WERI-Rb-1 (cell line): ENCODE measurements around the gene ARHGAP25.

ENCODE experiments used
- DNase-seq: peaks from one replicate; pipeline ENCODE4 v3.0.0-alpha.2; 2020
- H3K27ac ChIP-seq: fragments of 250-450 bp; sonication (Bioruptor Pico); 2 replicates; pipeline ENCODE4 v1.5.1; 2020; ENCODE audit warnings: mild to moderate bottlenecking, moderate library complexity
- H3K27me3 ChIP-seq: fragments of 250-450 bp; sonication (Bioruptor Pico); 2 replicates; pipeline ENCODE4 v1.5.1; 2021; ENCODE audit warnings: mild to moderate bottlenecking, low read depth, moderate library complexity; ENCODE audit not compliant: insufficient read depth, severe bottlenecking
- H3K36me3 ChIP-seq: fragments of 250-450 bp; sonication (Bioruptor Pico); 2 replicates; pipeline ENCODE4 v1.5.1; 2020; ENCODE audit warnings: mild to moderate bottlenecking, moderate library complexity
- H3K4me3 ChIP-seq: 2 replicates; pipeline ENCODE4 v1.5.1; 2011; ENCODE audit warnings: low read depth, mild to moderate bottlenecking, control low read depth, low read length
- H3K9me3 ChIP-seq: fragments of 250-450 bp; sonication (Bioruptor Pico); 2 replicates; pipeline ENCODE4 v1.5.1; 2021; ENCODE audit warnings: mild to moderate bottlenecking, moderate library complexity; ENCODE audit not compliant: severe bottlenecking
- TF ChIP-seq, protein P1 (sequence below): IDR thresholded peaks from 2 replicates; pipeline ENCODE4 v1.5.1; 2011; ENCODE audit warnings: low read depth, mild to moderate bottlenecking, control low read depth, inconsistent platforms, low read length

ARHGAP25 gene

DNA sequence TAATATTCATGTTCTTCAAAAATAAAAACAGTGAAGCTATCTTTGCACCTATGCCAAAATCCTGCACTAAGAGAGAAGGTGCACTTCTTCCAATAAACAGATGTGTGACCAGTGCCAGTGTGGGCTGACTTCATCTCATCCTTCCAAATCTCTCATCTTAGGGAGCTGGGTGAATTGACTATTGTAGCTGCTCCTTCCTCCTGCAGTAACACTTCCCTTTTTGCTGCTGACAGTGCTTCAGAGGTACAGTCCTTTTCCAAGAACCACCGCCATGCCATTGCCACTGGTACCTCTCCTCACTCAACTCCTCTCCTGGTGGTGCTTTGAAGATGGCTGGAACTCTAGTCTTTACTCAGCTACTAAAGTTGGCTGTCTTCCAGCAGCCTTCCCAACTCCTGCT, 42.1 kb upstream of the ARHGAP25 start:
- no peaks in the 10 kb centered on the region for H3K27me3 ChIP-seq
- DNase-seq = no peak
- no peak overlapping the region for H3K4me3 ChIP-seq
- no peaks in the 10 kb centered on the region for H3K36me3 ChIP-seq
- TF ChIP-seq, protein P1, sequence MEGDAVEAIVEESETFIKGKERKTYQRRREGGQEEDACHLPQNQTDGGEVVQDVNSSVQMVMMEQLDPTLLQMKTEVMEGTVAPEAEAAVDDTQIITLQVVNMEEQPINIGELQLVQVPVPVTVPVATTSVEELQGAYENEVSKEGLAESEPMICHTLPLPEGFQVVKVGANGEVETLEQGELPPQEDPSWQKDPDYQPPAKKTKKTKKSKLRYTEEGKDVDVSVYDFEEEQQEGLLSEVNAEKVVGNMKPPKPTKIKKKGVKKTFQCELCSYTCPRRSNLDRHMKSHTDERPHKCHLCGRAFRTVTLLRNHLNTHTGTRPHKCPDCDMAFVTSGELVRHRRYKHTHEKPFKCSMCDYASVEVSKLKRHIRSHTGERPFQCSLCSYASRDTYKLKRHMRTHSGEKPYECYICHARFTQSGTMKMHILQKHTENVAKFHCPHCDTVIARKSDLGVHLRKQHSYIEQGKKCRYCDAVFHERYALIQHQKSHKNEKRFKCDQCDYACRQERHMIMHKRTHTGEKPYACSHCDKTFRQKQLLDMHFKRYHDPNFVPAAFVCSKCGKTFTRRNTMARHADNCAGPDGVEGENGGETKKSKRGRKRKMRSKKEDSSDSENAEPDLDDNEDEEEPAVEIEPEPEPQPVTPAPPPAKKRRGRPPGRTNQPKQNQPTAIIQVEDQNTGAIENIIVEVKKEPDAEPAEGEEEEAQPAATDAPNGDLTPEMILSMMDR = no peak
- H3K27ac ChIP-seq = no peak overlapping the region
- H3K9me3 ChIP-seq = no peaks in the 10 kb centered on the region

DNA sequence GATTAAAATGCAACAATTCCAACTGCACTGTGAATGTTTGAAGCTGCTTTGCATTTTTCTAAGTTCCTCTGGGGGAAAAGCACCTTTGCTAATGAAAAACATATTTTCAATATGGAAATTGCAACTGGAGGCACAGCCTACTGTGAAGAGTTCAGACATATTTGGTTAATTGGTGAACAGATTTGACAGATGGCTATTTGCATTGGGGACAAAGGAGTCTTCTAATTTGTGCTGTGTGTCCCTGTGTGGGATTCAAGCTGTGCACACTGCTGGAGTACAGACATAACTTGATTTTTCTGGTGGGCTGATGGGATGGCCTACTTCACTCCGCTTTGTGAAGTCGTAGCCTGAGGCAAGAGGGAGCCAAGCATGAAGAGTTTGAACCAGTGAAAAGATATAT, 40.7 kb upstream of the ARHGAP25 start:
- Histone ChIP-seq H3K4me3 (no peak overlapping the region), H3K27me3 (no peaks in the 10 kb centered on the region), H3K27ac (no peak overlapping the region), H3K9me3 (no peaks in the 10 kb centered on the region), H3K36me3 (no peaks in the 10 kb centered on the region)
- TF ChIP-seq, protein P1 = no peak
- DNase-seq = no peak

GRCh38 chr2:68695971-68696370, 38.6 kb upstream of the ARHGAP25 start:
- no peaks in the 10 kb centered on the region for H3K27me3 ChIP-seq
- peaks cover 2% of the 10 kb centered on the region for H3K9me3 ChIP-seq
- no peaks in the 10 kb centered on the region for H3K36me3 ChIP-seq
- TF ChIP-seq, protein P1 = no peak
- no peak for DNase-seq
- no peak overlapping the region for H3K27ac ChIP-seq
- H3K4me3 ChIP-seq = no peak overlapping the region

- no peak overlapping the region for H3K27ac ChIP-seq
- TF ChIP-seq, protein P1 = no peak
- DNase-seq = no peak
- peaks cover 2% of the 10 kb centered on the region for H3K9me3 ChIP-seq
- no peak overlapping the region for H3K4me3 ChIP-seq
- no peaks in the 10 kb centered on the region for H3K36me3 ChIP-seq
- no peaks in the 10 kb centered on the region for H3K27me3 ChIP-seq
These were observed 38.1 kb upstream of the ARHGAP25 start for GRCh38 chr2:68696554-68696953.

DNA sequence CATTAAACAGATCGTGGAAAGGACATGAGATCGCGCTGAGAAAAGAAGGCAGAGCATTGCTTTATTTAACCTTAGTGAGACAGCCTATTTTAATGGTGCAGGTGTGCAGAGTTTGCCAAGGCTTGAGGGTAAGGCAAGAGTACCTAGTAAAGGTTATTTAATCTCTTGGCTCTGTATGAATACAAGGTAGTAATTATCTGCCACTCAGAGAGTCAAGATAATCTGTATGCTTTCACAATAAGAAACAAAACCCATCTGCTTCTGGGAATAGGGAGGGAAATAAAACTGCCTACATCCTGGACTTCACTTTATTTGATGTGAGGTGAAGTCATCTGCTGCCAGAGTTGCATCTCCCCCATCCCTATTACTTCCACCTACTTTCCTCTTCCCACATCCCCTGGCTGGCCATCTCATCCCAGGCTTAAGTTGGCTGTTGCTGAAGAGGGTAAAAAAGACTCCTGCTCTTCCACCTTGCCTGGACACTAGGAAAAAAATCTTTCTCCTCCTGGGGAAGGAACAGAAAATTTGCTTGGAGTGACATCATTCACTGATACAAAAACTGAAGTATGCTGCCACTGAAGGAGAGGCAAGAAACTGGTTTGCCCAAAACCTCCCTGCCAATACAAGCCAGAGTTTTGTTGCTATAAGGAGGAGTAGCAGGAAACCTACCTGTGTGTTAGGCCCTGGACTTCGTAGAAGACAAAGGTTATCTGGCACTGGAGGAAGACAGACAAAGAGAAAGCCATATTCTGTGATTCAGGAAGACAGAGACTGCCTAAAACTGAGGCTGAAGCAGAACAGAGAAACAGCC, 35.8 kb upstream of the ARHGAP25 start:
- Histone ChIP-seq H3K9me3 (peaks cover 2% of the 10 kb centered on the region), H3K27me3 (peaks cover 6% of the 10 kb centered on the region), H3K27ac (no peak overlapping the region), H3K36me3 (no peaks in the 10 kb centered on the region), H3K4me3 (no peak overlapping the region)
- no peak for DNase-seq
- TF ChIP-seq, protein P1 = no peak

DNA sequence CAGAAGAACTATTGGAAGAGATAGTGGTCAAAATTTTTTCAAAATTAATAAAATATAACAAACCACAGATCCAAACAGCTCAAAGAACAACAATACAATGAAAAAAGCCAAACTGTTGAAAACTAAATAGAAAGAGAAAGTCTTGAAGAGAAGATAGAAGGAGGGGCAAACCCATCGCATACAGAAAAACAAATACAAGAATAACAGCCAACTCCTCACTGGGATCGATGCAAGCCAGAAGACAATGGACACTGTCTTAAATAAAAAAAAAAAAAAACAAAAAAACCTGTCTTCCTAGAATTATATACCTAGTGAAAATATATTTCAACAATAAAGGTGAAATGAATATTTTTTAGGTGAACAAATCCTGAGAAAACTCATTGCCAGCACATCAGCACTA, 34.1 kb upstream of the ARHGAP25 start:
- TF ChIP-seq, protein P1 = no peak
- H3K36me3 ChIP-seq = no peaks in the 10 kb centered on the region
- peaks cover 2% of the 10 kb centered on the region for H3K9me3 ChIP-seq
- peaks cover 11% of the 10 kb centered on the region for H3K27me3 ChIP-seq
- DNase-seq = no peak
- no peak overlapping the region for H3K27ac ChIP-seq
- no peak overlapping the region for H3K4me3 ChIP-seq
